ENCODE measurements around the gene KCNS1. TPM values are rescaled to one million over a fixed set of nuclear protein-coding genes. Genes with fewer than 3 reads are reported as not detected.

KCNS1 gene
- total and polyA plus RNA-seq, 4 donors, result 0.45 to 3.0 (median 1.3) TPM

DNA sequence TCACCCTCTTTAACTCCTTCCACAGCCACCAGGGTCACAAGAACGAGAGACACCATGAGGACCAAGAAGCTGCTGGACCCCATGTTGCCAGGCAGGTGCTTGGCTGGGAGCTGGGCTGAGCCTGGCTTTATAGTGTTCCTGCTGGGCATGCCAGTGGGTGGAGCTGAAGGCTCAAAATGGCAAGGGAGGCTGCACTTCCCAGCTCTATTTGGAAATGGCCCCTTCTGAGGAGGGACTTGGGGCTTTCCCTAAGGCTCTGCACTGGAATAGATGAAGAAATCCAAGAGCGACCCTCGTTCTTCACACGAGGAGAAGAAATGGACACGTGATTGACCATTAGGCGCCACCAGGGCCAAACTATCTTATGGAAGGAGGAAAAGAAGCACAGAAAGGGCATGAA lies 23.4 kb upstream of the KCNS1 start, which contains the start of gene WFDC12:
Gene WFDC12 (minus strand): TSS at position 101 of the 400 bp plus-strand sequence. CDS start 18 bp downstream, at position 83.
- H3K4me3 ChIP-seq, result no peak within 1 kb of the TSS
- no peak within 1 kb of the TSS for H3K27ac ChIP-seq (ENCODE audit: low read depth in 1 of 2, low read length in 1 of 2)
- WGBS, 2 donors, result 81 to 88% methylated on average over 6 of the region's 6 CpGs
- H3K36me3 ChIP-seq (ENCODE audit: control insufficient read depth in 4 of 4, insufficient read depth in 4 of 4, low read length in 4 of 4), result no peaks in the 10 kb centered on the region
- H3K27me3 ChIP-seq (ENCODE audit: control insufficient read depth in 3 of 3, insufficient read depth in 3 of 3, low read length in 2 of 3), result peaks cover 0 to 3% (median 3%) of the 10 kb centered on the region in 3 donors
- no peaks in the 10 kb centered on the region for H3K4me1 ChIP-seq (ENCODE audit: control insufficient read depth in 5 of 5, insufficient read depth in 5 of 5, low read length in 5 of 5)
- TF ChIP-seq, protein P1, sequence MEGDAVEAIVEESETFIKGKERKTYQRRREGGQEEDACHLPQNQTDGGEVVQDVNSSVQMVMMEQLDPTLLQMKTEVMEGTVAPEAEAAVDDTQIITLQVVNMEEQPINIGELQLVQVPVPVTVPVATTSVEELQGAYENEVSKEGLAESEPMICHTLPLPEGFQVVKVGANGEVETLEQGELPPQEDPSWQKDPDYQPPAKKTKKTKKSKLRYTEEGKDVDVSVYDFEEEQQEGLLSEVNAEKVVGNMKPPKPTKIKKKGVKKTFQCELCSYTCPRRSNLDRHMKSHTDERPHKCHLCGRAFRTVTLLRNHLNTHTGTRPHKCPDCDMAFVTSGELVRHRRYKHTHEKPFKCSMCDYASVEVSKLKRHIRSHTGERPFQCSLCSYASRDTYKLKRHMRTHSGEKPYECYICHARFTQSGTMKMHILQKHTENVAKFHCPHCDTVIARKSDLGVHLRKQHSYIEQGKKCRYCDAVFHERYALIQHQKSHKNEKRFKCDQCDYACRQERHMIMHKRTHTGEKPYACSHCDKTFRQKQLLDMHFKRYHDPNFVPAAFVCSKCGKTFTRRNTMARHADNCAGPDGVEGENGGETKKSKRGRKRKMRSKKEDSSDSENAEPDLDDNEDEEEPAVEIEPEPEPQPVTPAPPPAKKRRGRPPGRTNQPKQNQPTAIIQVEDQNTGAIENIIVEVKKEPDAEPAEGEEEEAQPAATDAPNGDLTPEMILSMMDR (IDR thresholded peaks at IDR 0.05; ENCODE audit: control extremely low read depth, extremely low read depth), result no peak
- ATAC-seq (ENCODE audit: insufficient read depth, low FRiP score) (no peak), DNase-seq (no peak)
- peaks cover 0 to 5% (median 2%) of the 10 kb centered on the region in 4 donors for H3K9me3 ChIP-seq (ENCODE audit: control insufficient read depth in 4 of 4, insufficient read depth in 3 of 4, low read length in 3 of 4)
- H3K9ac ChIP-seq (ENCODE audit: insufficient read depth in 1 of 2, low read length in 2 of 2), result no peak within 1 kb of the TSS

DNA sequence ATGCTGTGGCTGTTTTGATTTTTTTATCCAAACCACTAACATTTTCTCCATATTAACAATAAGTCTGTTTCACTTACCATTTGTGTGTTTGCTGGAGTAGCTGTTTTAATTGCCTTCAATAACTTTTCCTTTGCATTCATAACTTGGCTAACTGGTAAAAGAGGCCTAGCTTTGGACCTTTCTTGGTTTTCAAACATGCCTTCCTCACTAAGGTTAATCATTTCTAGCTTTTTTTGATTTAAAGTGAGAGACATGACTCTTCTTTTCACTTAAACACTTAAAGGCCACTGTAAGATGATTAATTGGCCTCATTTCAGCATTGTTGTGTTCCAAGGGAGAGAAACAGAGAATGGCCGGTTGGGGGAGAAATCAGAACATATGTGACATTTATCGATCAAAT lies 20.5 kb upstream of the KCNS1 start:
- Histone ChIP-seq H3K4me1 (ENCODE audit: control insufficient read depth in 5 of 5, insufficient read depth in 5 of 5, low read length in 5 of 5) (no peaks in the 10 kb centered on the region), H3K27me3 (ENCODE audit: control insufficient read depth in 3 of 3, insufficient read depth in 3 of 3, low read length in 2 of 3) (no peaks in the 10 kb centered on the region), H3K9ac (ENCODE audit: insufficient read depth in 1 of 2, low read length in 2 of 2) (no peak overlapping the region), H3K4me3 (no peak overlapping the region), H3K27ac (ENCODE audit: low read depth in 1 of 2, low read length in 1 of 2) (no peak overlapping the region), H3K9me3 (ENCODE audit: control insufficient read depth in 4 of 4, insufficient read depth in 3 of 4, low read length in 3 of 4) (peaks cover 0 to 5% (median 2%) of the 10 kb centered on the region in 4 donors), H3K36me3 (ENCODE audit: control insufficient read depth in 4 of 4, insufficient read depth in 4 of 4, low read length in 4 of 4) (no peaks in the 10 kb centered on the region)
- TF ChIP-seq, protein P1 (IDR thresholded peaks at IDR 0.05; ENCODE audit: control extremely low read depth, extremely low read depth), result no peak
- ATAC-seq (ENCODE audit: insufficient read depth, low FRiP score) (no peak), DNase-seq (no peak)
- WGBS, 2 donors, result 89 to 94% methylated on average over 2 of the region's 2 CpGs

DNA sequence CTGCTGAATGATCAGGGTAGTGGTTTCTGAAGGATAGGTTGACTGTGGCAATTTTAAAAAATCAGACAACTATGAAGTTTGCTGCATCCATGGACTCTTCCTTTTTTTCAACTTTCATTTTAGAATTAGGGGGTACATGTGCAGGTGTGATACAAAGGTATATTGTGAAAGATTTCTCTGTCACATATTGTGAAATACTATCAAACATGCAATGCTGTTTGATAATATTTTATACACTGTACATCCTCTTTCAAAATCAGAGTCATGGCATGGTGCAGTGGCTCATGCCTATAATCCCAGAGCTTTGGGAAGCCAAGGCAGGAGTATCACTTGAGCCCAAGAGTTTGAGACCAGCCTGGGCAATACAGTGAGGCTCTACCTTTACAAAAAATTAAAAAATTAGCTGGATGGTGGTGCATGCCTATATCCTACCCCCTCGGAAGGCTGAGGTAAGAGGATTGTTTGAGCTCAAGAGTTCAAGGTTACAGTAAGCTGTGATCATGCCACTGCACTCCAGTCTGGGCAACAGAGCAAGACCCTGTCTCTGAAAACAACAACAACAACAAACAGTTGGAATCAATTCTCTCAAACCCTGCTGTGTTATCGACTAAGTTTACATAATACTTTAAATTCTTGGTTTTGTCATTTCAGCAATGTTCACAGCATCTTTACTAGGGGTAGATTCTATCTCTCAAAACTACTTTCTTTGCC lies 18.8 kb upstream of the KCNS1 start:
- WGBS, 2 donors, result 86 to 88% methylated on average over 2 of the region's 2 CpGs
- H3K4me1 ChIP-seq (ENCODE audit: control insufficient read depth in 5 of 5, insufficient read depth in 5 of 5, low read length in 5 of 5), result no peaks in the 10 kb centered on the region
- H3K36me3 ChIP-seq (ENCODE audit: control insufficient read depth in 4 of 4, insufficient read depth in 4 of 4, low read length in 4 of 4), result no peaks in the 10 kb centered on the region
- DNase-seq (no peak), ATAC-seq (ENCODE audit: insufficient read depth, low FRiP score) (no peak)
- H3K4me3 ChIP-seq, result no peak overlapping the region
- H3K9ac ChIP-seq (ENCODE audit: insufficient read depth in 1 of 2, low read length in 2 of 2), result no peak overlapping the region
- no peaks in the 10 kb centered on the region for H3K27me3 ChIP-seq (ENCODE audit: control insufficient read depth in 3 of 3, insufficient read depth in 3 of 3, low read length in 2 of 3)
- H3K9me3 ChIP-seq (ENCODE audit: control insufficient read depth in 4 of 4, insufficient read depth in 3 of 4, low read length in 3 of 4), result peaks cover 0 to 5% (median 2%) of the 10 kb centered on the region in 4 donors
- no peak overlapping the region for H3K27ac ChIP-seq (ENCODE audit: low read depth in 1 of 2, low read length in 1 of 2)
- TF ChIP-seq, protein P1 (IDR thresholded peaks at IDR 0.05; ENCODE audit: control extremely low read depth, extremely low read depth), result no peak
